Tibial nerve (tissue), 4 donors: ENCODE data around the gene FBXW11. TPM values are rescaled to one million over a fixed set of nuclear protein-coding genes. Genes with fewer than 3 reads are reported as not detected.

Source experiments
- DNase-seq, 2 donors: peaks; one replicate each; pipeline ENCODE4 v3.0.0-alpha.2; 2019; ENCODE audit warnings: low spot score in 2 of 2
- H3K27ac ChIP-seq, 4 donors: fragments of 200-600 bp; sonication (generic) in 3 of 4; one replicate each; pipeline ENCODE4 v1.5.1; 2017 to 2019; ENCODE audit warnings: mild to moderate bottlenecking in 1 of 4
- H3K27me3 ChIP-seq, 2 donors: fragments of 200-600 bp; sonication (generic) in 1 of 2; one replicate each; pipeline versions ENCODE4 v1.5.1 to v1.6.0; 2017 to 2019
- H3K36me3 ChIP-seq, 3 donors: fragments of 200-600 bp; sonication (generic); one replicate each; pipeline ENCODE4 v1.5.1; 2018 to 2019
- H3K4me1 ChIP-seq, 4 donors: fragments of 200-600 bp; sonication (generic) in 3 of 4; one replicate each; pipeline ENCODE4 v1.5.1; 2017 to 2019
- H3K4me3 ChIP-seq, 4 donors: fragments of 200-600 bp; sonication (generic) in 3 of 4; one replicate each; pipeline ENCODE4 v1.5.1; 2017 to 2019; ENCODE audit warnings: mild to moderate bottlenecking in 1 of 4, moderate library complexity in 1 of 4
- H3K9me3 ChIP-seq, 4 donors: fragments of 200-600 bp; sonication (generic) in 3 of 4; one replicate each; pipeline ENCODE4 v1.5.1; 2017 to 2019
- EP300 ChIP-seq, 2 donors: sonication (generic); formaldehyde crosslinking; IDR thresholded peaks; one replicate each; pipeline ENCODE4 v1.6.1; 2017; ENCODE audit warnings: antibody characterized with exemption in 2 of 2, mild to moderate bottlenecking in 1 of 2
- POLR2A ChIP-seq, 2 donors: fragments of 450-650 bp; IDR thresholded peaks; one replicate each; pipeline ENCODE4 v1.6.1; 2017; ENCODE audit warnings: antibody characterized with exemption in 2 of 2, mild to moderate bottlenecking in 2 of 2, moderate library complexity in 2 of 2
- WGBS, 2 donors: methylation state at CpG; one replicate each; pipeline ENCODE4 v1.1.5; 2018; 5-methylcytosine and 5-hydroxymethylcytosine counted together
- total RNA-seq, 4 donors: library from RNA; depleted of rRNA; stranded (reverse); fragments of >200 nt; gene quantifications; one replicate each; pipeline ENCODE4 v1.1.0, GENCODE V29; 2016
- TF ChIP-seq, protein P1 (sequence below), 5 experiments: fragments of 200-600 bp in 3 of 5; fragments of 450-650 bp in 2 of 5; sonication (generic) in 3 of 5; IDR thresholded peaks; one replicate each; pipeline ENCODE4 v1.5.1; 2016 to 2019; ENCODE audit warnings: antibody characterized with exemption in 5 of 5, mild to moderate bottlenecking in 3 of 5, moderate library complexity in 2 of 5

FBXW11 gene
- total RNA-seq, 4 donors from 2014 or later = 49.2 to 96.4 (median 73.4) TPM

- Histone ChIP-seq H3K4me3 (no peak overlapping the region), H3K27ac (no peak overlapping the region), H3K27me3 (no peaks in the 10 kb centered on the region), H3K36me3 (no peaks in the 10 kb centered on the region), H3K4me1 (no peaks in the 10 kb centered on the region), H3K9me3 (no peaks in the 10 kb centered on the region)
- 93 to 100% methylated on average over 1 of the region's 1 CpG for WGBS, 2 donors
- no peak for TF ChIP-seq EP300 (IDR thresholded peaks at IDR 0.05)
- TF ChIP-seq, protein P1, sequence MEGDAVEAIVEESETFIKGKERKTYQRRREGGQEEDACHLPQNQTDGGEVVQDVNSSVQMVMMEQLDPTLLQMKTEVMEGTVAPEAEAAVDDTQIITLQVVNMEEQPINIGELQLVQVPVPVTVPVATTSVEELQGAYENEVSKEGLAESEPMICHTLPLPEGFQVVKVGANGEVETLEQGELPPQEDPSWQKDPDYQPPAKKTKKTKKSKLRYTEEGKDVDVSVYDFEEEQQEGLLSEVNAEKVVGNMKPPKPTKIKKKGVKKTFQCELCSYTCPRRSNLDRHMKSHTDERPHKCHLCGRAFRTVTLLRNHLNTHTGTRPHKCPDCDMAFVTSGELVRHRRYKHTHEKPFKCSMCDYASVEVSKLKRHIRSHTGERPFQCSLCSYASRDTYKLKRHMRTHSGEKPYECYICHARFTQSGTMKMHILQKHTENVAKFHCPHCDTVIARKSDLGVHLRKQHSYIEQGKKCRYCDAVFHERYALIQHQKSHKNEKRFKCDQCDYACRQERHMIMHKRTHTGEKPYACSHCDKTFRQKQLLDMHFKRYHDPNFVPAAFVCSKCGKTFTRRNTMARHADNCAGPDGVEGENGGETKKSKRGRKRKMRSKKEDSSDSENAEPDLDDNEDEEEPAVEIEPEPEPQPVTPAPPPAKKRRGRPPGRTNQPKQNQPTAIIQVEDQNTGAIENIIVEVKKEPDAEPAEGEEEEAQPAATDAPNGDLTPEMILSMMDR (IDR thresholded peaks at IDR 0.05) = no peak
- no peak for TF ChIP-seq POLR2A (IDR thresholded peaks at IDR 0.05)
- no peak for DNase-seq
Observed at GRCh38 chr5:171897231-171897630, 109.2 kb downstream of the FBXW11 start.

DNA sequence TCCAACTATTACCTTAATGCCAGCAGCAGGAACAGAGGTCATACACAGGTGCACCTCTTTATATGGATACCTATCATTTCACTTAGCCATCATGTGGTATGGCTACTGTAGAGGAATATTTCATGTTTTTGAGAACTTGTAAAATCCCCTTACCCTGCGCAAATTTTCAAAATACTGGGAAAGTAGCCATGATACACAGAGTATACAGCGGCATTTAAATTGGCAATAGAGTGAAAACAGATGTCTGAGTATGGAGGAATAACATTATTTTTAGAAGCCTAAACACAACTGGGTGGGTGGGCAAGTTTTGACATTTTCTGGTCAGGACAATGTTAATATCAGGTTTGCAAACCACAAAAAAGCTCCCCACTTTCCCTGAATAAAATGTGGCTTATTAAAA, 111.4 kb downstream of the FBXW11 start:
- no peak overlapping the region for H3K27ac ChIP-seq
- H3K9me3 ChIP-seq = no peaks in the 10 kb centered on the region
- H3K4me1 ChIP-seq = no peaks in the 10 kb centered on the region
- TF ChIP-seq, protein P1 (IDR thresholded peaks at IDR 0.05) = no peak
- TF ChIP-seq EP300 (IDR thresholded peaks at IDR 0.05) (no peak), POLR2A (IDR thresholded peaks at IDR 0.05) (no peak)
- no peaks in the 10 kb centered on the region for H3K27me3 ChIP-seq
- WGBS, 2 donors = 76 to 82% methylated on average over 2 of the region's 2 CpGs
- no peak for DNase-seq
- H3K4me3 ChIP-seq = no peak overlapping the region
- peaks cover 0 to 13% (median 0%) of the 10 kb centered on the region in 3 donors for H3K36me3 ChIP-seq

GRCh38 chr5:171893290-171893886, 113.0 kb downstream of the FBXW11 start:
- Histone ChIP-seq H3K36me3 (peaks cover 0 to 27% (median 0%) of the 10 kb centered on the region in 3 donors), H3K9me3 (no peaks in the 10 kb centered on the region), H3K4me1 (no peaks in the 10 kb centered on the region), H3K27ac (no peak overlapping the region), H3K4me3 (no peak overlapping the region), H3K27me3 (no peaks in the 10 kb centered on the region)
- WGBS, 2 donors = 79 to 80% methylated on average over 4 of the region's 4 CpGs
- DNase-seq = no peak
- TF ChIP-seq EP300 (IDR thresholded peaks at IDR 0.05) (no peak), POLR2A (IDR thresholded peaks at IDR 0.05) (no peak)
- TF ChIP-seq, protein P1 (IDR thresholded peaks at IDR 0.05) = no peak

DNA sequence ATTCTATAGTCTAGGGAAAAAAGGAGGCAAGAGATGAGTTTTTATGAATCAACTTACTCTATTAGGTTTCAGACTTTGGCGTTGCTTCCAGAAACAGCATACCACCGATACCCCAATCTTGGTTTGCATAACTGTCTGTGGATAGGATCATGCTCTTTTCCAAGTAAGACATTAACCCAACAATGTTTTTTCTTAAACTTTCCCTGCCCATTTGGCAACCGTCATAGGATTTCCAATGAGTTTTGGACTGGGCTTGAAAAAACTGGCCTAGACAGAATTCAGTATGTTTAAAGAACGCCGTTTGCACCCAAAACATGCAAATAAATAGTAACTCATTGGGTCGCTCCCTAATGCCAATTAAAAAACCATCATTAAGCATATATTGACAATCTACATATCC, 114.8 kb downstream of the FBXW11 start:
- no peak for DNase-seq

GRCh38 chr5:171891150-171891549, 115.3 kb downstream of the FBXW11 start:
- H3K36me3 ChIP-seq = peaks cover 0 to 36% (median 0%) of the 10 kb centered on the region in 3 donors
- no peak overlapping the region for H3K4me3 ChIP-seq
- no peak overlapping the region for H3K27ac ChIP-seq
- TF ChIP-seq EP300 (IDR thresholded peaks at IDR 0.05) = no peak
- H3K27me3 ChIP-seq = no peaks in the 10 kb centered on the region
- no peak for DNase-seq
- H3K9me3 ChIP-seq = no peaks in the 10 kb centered on the region
- 91 to 95% methylated on average over 4 of the region's 4 CpGs for WGBS, 2 donors
- peaks cover 0 to 3% (median 0%) of the 10 kb centered on the region in 4 donors for H3K4me1 ChIP-seq

More for the DNA sequence above, 114.8 kb downstream of the FBXW11 start:
- no peaks in the 10 kb centered on the region for H3K27me3 ChIP-seq
- H3K27ac ChIP-seq = no peak overlapping the region
- H3K36me3 ChIP-seq = peaks cover 0 to 36% (median 0%) of the 10 kb centered on the region in 3 donors
- no peaks in the 10 kb centered on the region for H3K9me3 ChIP-seq
- WGBS, 2 donors = 69 to 70% methylated on average over 6 of the region's 6 CpGs
- no peak overlapping the region for H3K4me3 ChIP-seq
- TF ChIP-seq EP300 (IDR thresholded peaks at IDR 0.05) (no peak), POLR2A (IDR thresholded peaks at IDR 0.05) (no peak)
- TF ChIP-seq, protein P1 (IDR thresholded peaks at IDR 0.05) = no peak
- H3K4me1 ChIP-seq = peaks cover 0 to 3% (median 0%) of the 10 kb centered on the region in 4 donors
